Lung (tissue), 12 donors: ENCODE data around the gene PODN. TPM values are rescaled to one million over a fixed set of nuclear protein-coding genes. Genes with fewer than 3 reads are reported as not detected.

ENCODE experiments used
- ATAC-seq: fragments of 200-7000 bp; cut with Tn5 transposase; one replicate; pipeline ENCODE4 v1.9.1; 2020; ENCODE audit warnings: moderate number of reproducible peaks; ENCODE audit not compliant: insufficient read depth, low FRiP score
- DNase-seq, 3 donors: peaks; one replicate each; pipeline ENCODE4 v3.0.0-alpha.2; 2013 to 2017
- H3K27ac ChIP-seq, 2 donors: one replicate each; pipeline ENCODE4 v1.5.1; 2013; ENCODE audit warnings: mild to moderate bottlenecking in 2 of 2, moderate library complexity in 2 of 2, control low read depth in 1 of 2, inconsistent platforms in 1 of 2, low read depth in 1 of 2, low read length in 1 of 2
- H3K27me3 ChIP-seq, 3 donors: one replicate each; pipeline ENCODE4 v1.5.1; 2013; ENCODE audit warnings: low read length in 2 of 3; ENCODE audit not compliant: control insufficient read depth in 3 of 3, insufficient read depth in 3 of 3
- H3K36me3 ChIP-seq, 4 donors: one replicate each; pipeline ENCODE4 v1.5.1; 2013; ENCODE audit warnings: low read length in 4 of 4, mild to moderate bottlenecking in 1 of 4, moderate library complexity in 1 of 4; ENCODE audit not compliant: control insufficient read depth in 4 of 4, insufficient read depth in 4 of 4
- H3K4me1 ChIP-seq, 5 donors: one replicate each; pipeline ENCODE4 v1.5.1; 2013; ENCODE audit warnings: low read length in 5 of 5, mild to moderate bottlenecking in 2 of 5, moderate library complexity in 1 of 5; ENCODE audit not compliant: control insufficient read depth in 5 of 5, insufficient read depth in 5 of 5
- H3K4me3 ChIP-seq: one replicate; pipeline ENCODE4 v1.5.1; 2013; ENCODE audit warnings: mild to moderate bottlenecking, control low read depth, moderate library complexity
- H3K9ac ChIP-seq, 2 donors: one replicate each; pipeline ENCODE4 v1.5.1; 2013; ENCODE audit warnings: low read length in 2 of 2, control low read depth in 1 of 2; ENCODE audit not compliant: insufficient read depth in 1 of 2
- H3K9me3 ChIP-seq, 4 donors: one replicate each; pipeline ENCODE4 v1.5.1; 2013; ENCODE audit warnings: low read length in 3 of 4, mild to moderate bottlenecking in 1 of 4, moderate library complexity in 1 of 4; ENCODE audit not compliant: control insufficient read depth in 4 of 4, insufficient read depth in 3 of 4
- WGBS, 2 donors: extraction: QIAGEN DNeasy Blood & Tissue Kit; methylation state at CpG; one replicate each; pipeline ENCODE4 v1.1.7; 2013; 5-methylcytosine and 5-hydroxymethylcytosine counted together
- polyA plus RNA-seq, 2 donors: library from polyadenylated mRNA; stranded (reverse); fragments of 200-250 nt; gene quantifications; one replicate each; pipeline ENCODE4 v1.2.1, GENCODE V29; 2013
- total RNA-seq, 2 donors: library from RNA; depleted of rRNA in 1 of 2; stranded (reverse); fragments of >200 nt in 1 of 2; gene quantifications; one replicate each; pipeline ENCODE4 v1.2.1, GENCODE V29; 2014 to 2021
- TF ChIP-seq, protein P1 (sequence below): IDR thresholded peaks from 2 replicates; pipeline ENCODE4 v1.5.1; 2012; ENCODE audit warnings: mild to moderate bottlenecking; ENCODE audit errors: control extremely low read depth, extremely low read depth
- donor health status: control.
- donor health status: control.
- donor health status: Bipolar disorder and iron deficiency.
- donor health status: healthy.
- donor health status: DM: yes; HTN: yes; CAD: no.

The PODN gene
- total and polyA plus RNA-seq, 4 donors, result 12.9 to 40.9 (median 21.7) TPM

GRCh38 chr1:53076721-53077598 is 14.9 kb downstream of the PODN start:
- WGBS, 2 donors, result 87 to 92% methylated on average over 19 of the region's 19 CpGs
- ATAC-seq (no peak), DNase-seq (no peak)
- peaks cover 0 to 4% (median 2%) of the 10 kb centered on the region in 4 donors for H3K36me3 ChIP-seq
- TF ChIP-seq, protein P1, sequence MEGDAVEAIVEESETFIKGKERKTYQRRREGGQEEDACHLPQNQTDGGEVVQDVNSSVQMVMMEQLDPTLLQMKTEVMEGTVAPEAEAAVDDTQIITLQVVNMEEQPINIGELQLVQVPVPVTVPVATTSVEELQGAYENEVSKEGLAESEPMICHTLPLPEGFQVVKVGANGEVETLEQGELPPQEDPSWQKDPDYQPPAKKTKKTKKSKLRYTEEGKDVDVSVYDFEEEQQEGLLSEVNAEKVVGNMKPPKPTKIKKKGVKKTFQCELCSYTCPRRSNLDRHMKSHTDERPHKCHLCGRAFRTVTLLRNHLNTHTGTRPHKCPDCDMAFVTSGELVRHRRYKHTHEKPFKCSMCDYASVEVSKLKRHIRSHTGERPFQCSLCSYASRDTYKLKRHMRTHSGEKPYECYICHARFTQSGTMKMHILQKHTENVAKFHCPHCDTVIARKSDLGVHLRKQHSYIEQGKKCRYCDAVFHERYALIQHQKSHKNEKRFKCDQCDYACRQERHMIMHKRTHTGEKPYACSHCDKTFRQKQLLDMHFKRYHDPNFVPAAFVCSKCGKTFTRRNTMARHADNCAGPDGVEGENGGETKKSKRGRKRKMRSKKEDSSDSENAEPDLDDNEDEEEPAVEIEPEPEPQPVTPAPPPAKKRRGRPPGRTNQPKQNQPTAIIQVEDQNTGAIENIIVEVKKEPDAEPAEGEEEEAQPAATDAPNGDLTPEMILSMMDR, result no peak
- no peak overlapping the region for H3K4me3 ChIP-seq
- no peak overlapping the region for H3K27ac ChIP-seq
- H3K27me3 ChIP-seq, result no peaks in the 10 kb centered on the region
- H3K4me1 ChIP-seq, result peaks cover 0 to 1% (median 0%) of the 10 kb centered on the region in 5 donors
- no peak overlapping the region for H3K9ac ChIP-seq
- H3K9me3 ChIP-seq, result no peaks in the 10 kb centered on the region

GRCh38 chr1:53077599-53077965 is 15.6 kb downstream of the PODN start:
- Histone ChIP-seq H3K27me3 (no peaks in the 10 kb centered on the region), H3K36me3 (peaks cover 0 to 4% (median 4%) of the 10 kb centered on the region in 4 donors), H3K9me3 (no peaks in the 10 kb centered on the region), H3K27ac (no peak overlapping the region), H3K4me1 (peaks cover 0 to 3% (median 1%) of the 10 kb centered on the region in 5 donors), H3K9ac (no peak overlapping the region), H3K4me3 (no peak overlapping the region)
- no peak for DNase-seq
- ATAC-seq, result no peak
- 94 to 97% methylated on average over 13 of the region's 13 CpGs for WGBS, 2 donors
- TF ChIP-seq, protein P1, result no peak

GRCh38 chr1:53078333-53079101 is 16.5 kb downstream of the PODN start:
- no peak for ATAC-seq

More at GRCh38 chr1:53078333-53079101, 16.5 kb downstream of the PODN start:
- Histone ChIP-seq H3K27ac (no peak overlapping the region), H3K4me1 (peaks cover 0 to 10% (median 4%) of the 10 kb centered on the region in 5 donors), H3K27me3 (no peaks in the 10 kb centered on the region), H3K4me3 (no peak overlapping the region), H3K36me3 (peaks cover 0 to 6% (median 4%) of the 10 kb centered on the region in 4 donors), H3K9me3 (no peaks in the 10 kb centered on the region), H3K9ac (no peak overlapping the region)
- 95% methylated on average over 46 of the region's 46 CpGs for WGBS, 2 donors
- no peak for DNase-seq
- TF ChIP-seq, protein P1, result no peak
